ENCODE data around the gene LRP4.

DNA sequence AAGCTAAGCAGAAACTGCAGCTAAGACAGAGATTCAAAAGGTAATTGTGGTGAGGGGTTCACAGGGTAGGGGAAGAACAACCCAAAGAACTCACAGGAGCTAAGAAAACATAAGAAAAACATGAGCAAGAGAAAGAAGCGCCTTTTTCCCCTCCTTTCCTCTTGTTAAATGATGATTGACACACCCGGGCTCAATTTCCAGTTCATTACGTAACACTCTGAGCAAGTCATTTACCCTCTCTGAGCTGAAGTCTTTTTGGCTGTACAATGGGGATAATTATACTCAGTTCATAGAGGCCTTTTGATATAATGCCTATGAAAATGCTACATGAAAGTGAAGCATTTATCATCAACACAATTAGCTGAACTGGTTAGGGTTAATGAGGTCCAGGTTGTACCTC is 17.2 kb downstream of the LRP4 start:
- no peak for TF ChIP-seq POLR2AphosphoS5 (IDR thresholded peaks at IDR 0.05)
- TF ChIP-seq, protein P1, sequence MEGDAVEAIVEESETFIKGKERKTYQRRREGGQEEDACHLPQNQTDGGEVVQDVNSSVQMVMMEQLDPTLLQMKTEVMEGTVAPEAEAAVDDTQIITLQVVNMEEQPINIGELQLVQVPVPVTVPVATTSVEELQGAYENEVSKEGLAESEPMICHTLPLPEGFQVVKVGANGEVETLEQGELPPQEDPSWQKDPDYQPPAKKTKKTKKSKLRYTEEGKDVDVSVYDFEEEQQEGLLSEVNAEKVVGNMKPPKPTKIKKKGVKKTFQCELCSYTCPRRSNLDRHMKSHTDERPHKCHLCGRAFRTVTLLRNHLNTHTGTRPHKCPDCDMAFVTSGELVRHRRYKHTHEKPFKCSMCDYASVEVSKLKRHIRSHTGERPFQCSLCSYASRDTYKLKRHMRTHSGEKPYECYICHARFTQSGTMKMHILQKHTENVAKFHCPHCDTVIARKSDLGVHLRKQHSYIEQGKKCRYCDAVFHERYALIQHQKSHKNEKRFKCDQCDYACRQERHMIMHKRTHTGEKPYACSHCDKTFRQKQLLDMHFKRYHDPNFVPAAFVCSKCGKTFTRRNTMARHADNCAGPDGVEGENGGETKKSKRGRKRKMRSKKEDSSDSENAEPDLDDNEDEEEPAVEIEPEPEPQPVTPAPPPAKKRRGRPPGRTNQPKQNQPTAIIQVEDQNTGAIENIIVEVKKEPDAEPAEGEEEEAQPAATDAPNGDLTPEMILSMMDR (IDR thresholded peaks at IDR 0.05; ENCODE audit: poor library complexity, severe bottlenecking), result no peak
- TF ChIP-seq, protein P2, sequence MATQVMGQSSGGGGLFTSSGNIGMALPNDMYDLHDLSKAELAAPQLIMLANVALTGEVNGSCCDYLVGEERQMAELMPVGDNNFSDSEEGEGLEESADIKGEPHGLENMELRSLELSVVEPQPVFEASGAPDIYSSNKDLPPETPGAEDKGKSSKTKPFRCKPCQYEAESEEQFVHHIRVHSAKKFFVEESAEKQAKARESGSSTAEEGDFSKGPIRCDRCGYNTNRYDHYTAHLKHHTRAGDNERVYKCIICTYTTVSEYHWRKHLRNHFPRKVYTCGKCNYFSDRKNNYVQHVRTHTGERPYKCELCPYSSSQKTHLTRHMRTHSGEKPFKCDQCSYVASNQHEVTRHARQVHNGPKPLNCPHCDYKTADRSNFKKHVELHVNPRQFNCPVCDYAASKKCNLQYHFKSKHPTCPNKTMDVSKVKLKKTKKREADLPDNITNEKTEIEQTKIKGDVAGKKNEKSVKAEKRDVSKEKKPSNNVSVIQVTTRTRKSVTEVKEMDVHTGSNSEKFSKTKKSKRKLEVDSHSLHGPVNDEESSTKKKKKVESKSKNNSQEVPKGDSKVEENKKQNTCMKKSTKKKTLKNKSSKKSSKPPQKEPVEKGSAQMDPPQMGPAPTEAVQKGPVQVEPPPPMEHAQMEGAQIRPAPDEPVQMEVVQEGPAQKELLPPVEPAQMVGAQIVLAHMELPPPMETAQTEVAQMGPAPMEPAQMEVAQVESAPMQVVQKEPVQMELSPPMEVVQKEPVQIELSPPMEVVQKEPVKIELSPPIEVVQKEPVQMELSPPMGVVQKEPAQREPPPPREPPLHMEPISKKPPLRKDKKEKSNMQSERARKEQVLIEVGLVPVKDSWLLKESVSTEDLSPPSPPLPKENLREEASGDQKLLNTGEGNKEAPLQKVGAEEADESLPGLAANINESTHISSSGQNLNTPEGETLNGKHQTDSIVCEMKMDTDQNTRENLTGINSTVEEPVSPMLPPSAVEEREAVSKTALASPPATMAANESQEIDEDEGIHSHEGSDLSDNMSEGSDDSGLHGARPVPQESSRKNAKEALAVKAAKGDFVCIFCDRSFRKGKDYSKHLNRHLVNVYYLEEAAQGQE (IDR thresholded peaks at IDR 0.05; ENCODE audit: borderline replicate concordance), result no peak
- TF ChIP-seq SMC3 (conservative IDR thresholded peaks at IDR 0.05; ENCODE audit: poor library complexity), result no peak
- TF ChIP-seq EP300 (conservative IDR thresholded peaks at IDR 0.05; ENCODE audit: poor library complexity, severe bottlenecking), result no peak
- no peak for TF ChIP-seq EZH2 (IDR thresholded peaks at IDR 0.05; ENCODE audit: borderline replicate concordance, insufficient read depth, low read length, poor library complexity, severe bottlenecking)
- no peak for TF ChIP-seq TAF1 (IDR thresholded peaks at IDR 0.05; ENCODE audit: low read depth)
- TF ChIP-seq MXI1 (conservative IDR thresholded peaks at IDR 0.05; ENCODE audit: poor library complexity, severe bottlenecking), result no peak
- TF ChIP-seq RAD21 (conservative IDR thresholded peaks at IDR 0.05), result no peak
